ENCODE measurements around the gene SCAMP4. TPM values are rescaled to one million over a fixed set of nuclear protein-coding genes. Genes with fewer than 3 reads are reported as not detected.

SCAMP4 gene
- total and polyA plus RNA-seq, 2 experiments from 2014 or later, result 39.4 to 106 TPM

DNA sequence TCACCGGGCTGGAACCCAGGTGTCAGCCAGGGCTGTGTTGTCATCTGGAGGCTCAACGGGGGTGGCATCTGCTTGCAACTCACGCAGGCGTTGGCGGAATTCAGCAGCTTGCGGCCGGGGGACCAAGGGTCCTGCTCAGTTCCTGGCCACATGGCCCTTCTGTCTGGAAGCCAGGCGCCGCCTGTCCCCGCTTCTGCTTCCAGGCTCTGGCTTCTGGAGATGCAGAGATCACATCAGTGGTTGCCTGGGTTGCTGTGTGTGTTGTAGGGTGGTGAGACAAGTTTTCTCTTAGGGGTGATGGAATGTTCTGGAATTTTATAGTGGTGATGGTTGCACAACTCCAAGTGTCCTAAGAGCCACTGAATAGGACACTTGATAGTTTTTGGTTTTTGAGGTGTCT is 5.0 kb downstream of the SCAMP4 start:
- DNase-seq (ENCODE audit: low spot score), result no peak
- Histone ChIP-seq H3K4me3 (no peak overlapping the region), H3K79me2 (replicated peaks; ENCODE audit: insufficient read depth) (peaks cover 76% of the 10 kb centered on the region), H3K36me3 (ENCODE audit: insufficient read depth) (no peaks in the 10 kb centered on the region), H2AFZ (no peak overlapping the region), H3K27me3 (ENCODE audit: insufficient read depth) (no peaks in the 10 kb centered on the region), H3K4me2 (no peak overlapping the region), H3K4me1 (ENCODE audit: insufficient read depth) (peaks cover 3% of the 10 kb centered on the region; the same call in 1 of the 2 replicates), H3K27ac (ENCODE audit: low read depth) (no peak overlapping the region), H3F3A (replicated peaks; ENCODE audit: low read depth) (peaks cover 4% of the 10 kb centered on the region), H3K9me2 (ENCODE audit: insufficient read depth) (no peaks in the 10 kb centered on the region), H4K20me1 (replicated peaks; ENCODE audit: insufficient read depth) (peaks cover 7% of the 10 kb centered on the region)
- TF ChIP-seq JUNB (IDR thresholded peaks at IDR 0.05; ENCODE audit: unreplicated experiment) (no peak), ZNF114 (CRISPR knock-in tag; IDR thresholded peaks at IDR 0.05) (no peak)
- TF ChIP-seq, protein P1, sequence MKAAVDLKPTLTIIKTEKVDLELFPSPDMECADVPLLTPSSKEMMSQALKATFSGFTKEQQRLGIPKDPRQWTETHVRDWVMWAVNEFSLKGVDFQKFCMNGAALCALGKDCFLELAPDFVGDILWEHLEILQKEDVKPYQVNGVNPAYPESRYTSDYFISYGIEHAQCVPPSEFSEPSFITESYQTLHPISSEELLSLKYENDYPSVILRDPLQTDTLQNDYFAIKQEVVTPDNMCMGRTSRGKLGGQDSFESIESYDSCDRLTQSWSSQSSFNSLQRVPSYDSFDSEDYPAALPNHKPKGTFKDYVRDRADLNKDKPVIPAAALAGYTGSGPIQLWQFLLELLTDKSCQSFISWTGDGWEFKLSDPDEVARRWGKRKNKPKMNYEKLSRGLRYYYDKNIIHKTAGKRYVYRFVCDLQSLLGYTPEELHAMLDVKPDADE (IDR thresholded peaks at IDR 0.05), result no peak
- TF ChIP-seq, protein P2, sequence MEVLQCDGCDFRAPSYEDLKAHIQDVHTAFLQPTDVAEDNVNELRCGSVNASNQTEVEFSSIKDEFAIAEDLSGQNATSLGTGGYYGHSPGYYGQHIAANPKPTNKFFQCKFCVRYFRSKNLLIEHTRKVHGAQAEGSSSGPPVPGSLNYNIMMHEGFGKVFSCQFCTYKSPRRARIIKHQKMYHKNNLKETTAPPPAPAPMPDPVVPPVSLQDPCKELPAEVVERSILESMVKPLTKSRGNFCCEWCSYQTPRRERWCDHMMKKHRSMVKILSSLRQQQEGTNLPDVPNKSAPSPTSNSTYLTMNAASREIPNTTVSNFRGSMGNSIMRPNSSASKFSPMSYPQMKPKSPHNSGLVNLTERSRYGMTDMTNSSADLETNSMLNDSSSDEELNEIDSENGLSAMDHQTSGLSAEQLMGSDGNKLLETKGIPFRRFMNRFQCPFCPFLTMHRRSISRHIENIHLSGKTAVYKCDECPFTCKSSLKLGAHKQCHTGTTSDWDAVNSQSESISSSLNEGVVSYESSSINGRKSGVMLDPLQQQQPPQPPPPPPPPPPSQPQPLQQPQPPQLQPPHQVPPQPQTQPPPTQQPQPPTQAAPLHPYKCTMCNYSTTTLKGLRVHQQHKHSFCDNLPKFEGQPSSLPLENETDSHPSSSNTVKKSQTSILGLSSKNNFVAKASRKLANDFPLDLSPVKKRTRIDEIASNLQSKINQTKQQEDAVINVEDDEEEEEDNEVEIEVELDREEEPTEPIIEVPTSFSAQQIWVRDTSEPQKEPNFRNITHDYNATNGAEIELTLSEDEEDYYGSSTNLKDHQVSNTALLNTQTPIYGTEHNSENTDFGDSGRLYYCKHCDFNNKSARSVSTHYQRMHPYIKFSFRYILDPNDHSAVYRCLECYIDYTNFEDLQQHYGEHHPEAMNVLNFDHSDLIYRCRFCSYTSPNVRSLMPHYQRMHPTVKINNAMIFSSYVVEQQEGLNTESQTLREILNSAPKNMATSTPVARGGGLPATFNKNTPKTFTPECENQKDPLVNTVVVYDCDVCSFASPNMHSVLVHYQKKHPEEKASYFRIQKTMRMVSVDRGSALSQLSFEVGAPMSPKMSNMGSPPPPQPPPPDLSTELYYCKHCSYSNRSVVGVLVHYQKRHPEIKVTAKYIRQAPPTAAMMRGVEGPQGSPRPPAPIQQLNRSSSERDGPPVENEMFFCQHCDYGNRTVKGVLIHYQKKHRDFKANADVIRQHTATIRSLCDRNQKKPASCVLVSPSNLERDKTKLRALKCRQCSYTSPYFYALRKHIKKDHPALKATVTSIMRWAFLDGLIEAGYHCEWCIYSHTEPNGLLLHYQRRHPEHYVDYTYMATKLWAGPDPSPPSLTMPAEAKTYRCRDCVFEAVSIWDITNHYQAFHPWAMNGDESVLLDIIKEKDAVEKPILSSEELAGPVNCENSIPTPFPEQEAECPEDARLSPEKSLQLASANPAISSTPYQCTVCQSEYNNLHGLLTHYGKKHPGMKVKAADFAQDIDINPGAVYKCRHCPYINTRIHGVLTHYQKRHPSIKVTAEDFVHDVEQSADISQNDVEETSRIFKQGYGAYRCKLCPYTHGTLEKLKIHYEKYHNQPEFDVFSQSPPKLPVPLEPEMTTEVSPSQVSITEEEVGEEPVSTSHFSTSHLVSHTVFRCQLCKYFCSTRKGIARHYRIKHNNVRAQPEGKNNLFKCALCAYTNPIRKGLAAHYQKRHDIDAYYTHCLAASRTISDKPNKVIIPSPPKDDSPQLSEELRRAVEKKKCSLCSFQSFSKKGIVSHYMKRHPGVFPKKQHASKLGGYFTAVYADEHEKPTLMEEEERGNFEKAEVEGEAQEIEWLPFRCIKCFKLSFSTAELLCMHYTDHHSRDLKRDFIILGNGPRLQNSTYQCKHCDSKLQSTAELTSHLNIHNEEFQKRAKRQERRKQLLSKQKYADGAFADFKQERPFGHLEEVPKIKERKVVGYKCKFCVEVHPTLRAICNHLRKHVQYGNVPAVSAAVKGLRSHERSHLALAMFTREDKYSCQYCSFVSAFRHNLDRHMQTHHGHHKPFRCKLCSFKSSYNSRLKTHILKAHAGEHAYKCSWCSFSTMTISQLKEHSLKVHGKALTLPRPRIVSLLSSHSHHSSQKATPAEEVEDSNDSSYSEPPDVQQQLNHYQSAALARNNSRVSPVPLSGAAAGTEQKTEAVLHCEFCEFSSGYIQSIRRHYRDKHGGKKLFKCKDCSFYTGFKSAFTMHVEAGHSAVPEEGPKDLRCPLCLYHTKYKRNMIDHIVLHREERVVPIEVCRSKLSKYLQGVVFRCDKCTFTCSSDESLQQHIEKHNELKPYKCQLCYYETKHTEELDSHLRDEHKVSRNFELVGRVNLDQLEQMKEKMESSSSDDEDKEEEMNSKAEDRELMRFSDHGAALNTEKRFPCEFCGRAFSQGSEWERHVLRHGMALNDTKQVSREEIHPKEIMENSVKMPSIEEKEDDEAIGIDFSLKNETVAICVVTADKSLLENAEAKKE (CRISPR knock-in tag; IDR thresholded peaks at IDR 0.05), result no peak
- TF ChIP-seq, protein P3, sequence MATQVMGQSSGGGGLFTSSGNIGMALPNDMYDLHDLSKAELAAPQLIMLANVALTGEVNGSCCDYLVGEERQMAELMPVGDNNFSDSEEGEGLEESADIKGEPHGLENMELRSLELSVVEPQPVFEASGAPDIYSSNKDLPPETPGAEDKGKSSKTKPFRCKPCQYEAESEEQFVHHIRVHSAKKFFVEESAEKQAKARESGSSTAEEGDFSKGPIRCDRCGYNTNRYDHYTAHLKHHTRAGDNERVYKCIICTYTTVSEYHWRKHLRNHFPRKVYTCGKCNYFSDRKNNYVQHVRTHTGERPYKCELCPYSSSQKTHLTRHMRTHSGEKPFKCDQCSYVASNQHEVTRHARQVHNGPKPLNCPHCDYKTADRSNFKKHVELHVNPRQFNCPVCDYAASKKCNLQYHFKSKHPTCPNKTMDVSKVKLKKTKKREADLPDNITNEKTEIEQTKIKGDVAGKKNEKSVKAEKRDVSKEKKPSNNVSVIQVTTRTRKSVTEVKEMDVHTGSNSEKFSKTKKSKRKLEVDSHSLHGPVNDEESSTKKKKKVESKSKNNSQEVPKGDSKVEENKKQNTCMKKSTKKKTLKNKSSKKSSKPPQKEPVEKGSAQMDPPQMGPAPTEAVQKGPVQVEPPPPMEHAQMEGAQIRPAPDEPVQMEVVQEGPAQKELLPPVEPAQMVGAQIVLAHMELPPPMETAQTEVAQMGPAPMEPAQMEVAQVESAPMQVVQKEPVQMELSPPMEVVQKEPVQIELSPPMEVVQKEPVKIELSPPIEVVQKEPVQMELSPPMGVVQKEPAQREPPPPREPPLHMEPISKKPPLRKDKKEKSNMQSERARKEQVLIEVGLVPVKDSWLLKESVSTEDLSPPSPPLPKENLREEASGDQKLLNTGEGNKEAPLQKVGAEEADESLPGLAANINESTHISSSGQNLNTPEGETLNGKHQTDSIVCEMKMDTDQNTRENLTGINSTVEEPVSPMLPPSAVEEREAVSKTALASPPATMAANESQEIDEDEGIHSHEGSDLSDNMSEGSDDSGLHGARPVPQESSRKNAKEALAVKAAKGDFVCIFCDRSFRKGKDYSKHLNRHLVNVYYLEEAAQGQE (IDR thresholded peaks at IDR 0.05; ENCODE audit: unreplicated experiment), result no peak
- no peak for ATAC-seq
- Mint-ChIP-seq H3K36me3 (ENCODE audit: low read depth) (peaks cover 18% of the 10 kb centered on the region), H3K27me3 (ENCODE audit: insufficient read depth, low read depth, poor library complexity) (peaks cover 11% of the 10 kb centered on the region), H3K9me3 (peaks cover 2% of the 10 kb centered on the region; the same call in 1 of the 3 replicates), H3K4me3 (no peak overlapping the region; the same call in 2 of the 3 replicates), H3K27ac (peak overlapping the region; percentile 36; the same call in 1 of the 2 replicates), H3K4me1 (0 out of 3 replicates have a peak, but pooled peaks cover 6% of the 10 kb centered on the region)

Measured in GM23338 (cell line).